K562 (cell line): Measurements from ENCODE around the gene FITM1. TPM values are rescaled to one million over a fixed set of nuclear protein-coding genes. Genes with fewer than 3 reads are reported as not detected.

Experiments used
- ATAC-seq: fragments of 200-7000 bp; cut with Tn5 transposase; 3 replicates; pipeline ENCODE4 v1.9.1; 2020; ENCODE audit warnings: moderate library complexity
- BruUV-seq: library from RNA; stranded (reverse); fragments of 400-500 nt; replicated peaks from 2 replicates; lab custom pipeline; 2021; lab: Mats Ljungman, UMichigan
- CTCF ChIA-PET: fragments of 300-600 bp; formaldehyde crosslinking; extraction: SDS; loops from one replicate; lab custom pipeline; 2021; ENCODE audit warnings: low intra/inter-chr PET ratio; lab: Yijun Ruan, JAX
- POLR2A ChIA-PET: fragments of 300-600, 350-650 bp; sonication (Branson Sonifier 250); formaldehyde crosslinking; extraction: SDS; loops from one replicate; lab custom pipeline; 2021; ENCODE audit warnings: antibody characterized with exemption, inconsistent platforms; lab: Yijun Ruan, JAX
- DNase-seq, 4 experiments: peaks; one replicate each; pipeline versions ENCODE4 v3.0.0 to v3.0.0-alpha.2; 2011 to 2018; ENCODE audit warnings: low spot score in 3 of 4, mixed read lengths in 3 of 4; ENCODE audit errors: extremely low read depth in 1 of 4
- FAIRE-seq: peaks from 2 replicates; lab custom pipeline; 2011; peaks lifted over from hg19 to GRCh38; lab: Jason Lieb, UNC
- H2AFZ ChIP-seq: 2 replicates; pipeline ENCODE4 v1.6.0; 2011; ENCODE audit warnings: low read depth, low read length, control low read depth, inconsistent platforms
- H3K27ac ChIP-seq: fragments of 200-600 bp; 3 replicates; pipeline ENCODE4 v1.8.0; 2011; ENCODE audit warnings: low read depth, mild to moderate bottlenecking, control low read depth, inconsistent platforms, low read length, moderate library complexity, mixed read lengths; ENCODE audit errors: extremely low read depth
- H3K27me3 ChIP-seq, 2 experiments: fragments of 300-600 bp in 1 of 2; 2 replicates in 1 of 2; 3 replicates in 1 of 2; pipeline versions ENCODE4 v1.6.0 to v1.8.0; 2011; ENCODE audit warnings: inconsistent platforms in 2 of 2, low read length in 2 of 2, mild to moderate bottlenecking in 1 of 2, mixed read lengths in 1 of 2, moderate library complexity in 1 of 2; ENCODE audit not compliant: control insufficient read depth in 2 of 2, insufficient read depth in 2 of 2
- H3K36me3 ChIP-seq: fragments of 300-600 bp; 3 replicates; pipeline ENCODE4 v1.8.0; 2011; ENCODE audit warnings: mild to moderate bottlenecking, low read length, inconsistent platforms; ENCODE audit not compliant: control insufficient read depth, insufficient read depth
- H3K4me1 ChIP-seq, 2 experiments: fragments of 200-600 bp in 1 of 2; replicated peaks in 1 of 2; 2 replicates in 1 of 2; 3 replicates in 1 of 2; pipeline versions ENCODE4 v1.5.1 to v1.8.0; 2011; ENCODE audit warnings: inconsistent platforms in 2 of 2, low read length in 2 of 2, mild to moderate bottlenecking in 1 of 2, mixed read lengths in 1 of 2, moderate library complexity in 1 of 2; ENCODE audit not compliant: control insufficient read depth in 2 of 2, insufficient read depth in 2 of 2
- H3K4me2 ChIP-seq: 2 replicates; pipeline ENCODE4 v1.6.1; 2011; ENCODE audit warnings: low read length, control low read depth, inconsistent platforms, mixed read lengths; ENCODE audit not compliant: insufficient read depth
- H3K4me3 ChIP-seq: fragments of 200-600 bp; sonication (generic), shearing (Covaris generic); 2 replicates; pipeline ENCODE4 v1.5.1; 2016; ENCODE audit warnings: control low read depth, inconsistent platforms
- H3K79me2 ChIP-seq: fragments of 200-600 bp; 3 replicates; pipeline ENCODE4 v1.8.0; 2011; ENCODE audit warnings: low read length, inconsistent platforms; ENCODE audit not compliant: control insufficient read depth, insufficient read depth
- H3K9ac ChIP-seq, 2 experiments: 2 replicates each; pipeline versions ENCODE4 v1.6.0 to v1.6.1; 2011; ENCODE audit warnings: low read depth in 2 of 2, low read length in 2 of 2, control low read depth in 1 of 2, inconsistent platforms in 1 of 2, mild to moderate bottlenecking in 1 of 2, mixed read lengths in 1 of 2; ENCODE audit not compliant: insufficient read depth in 1 of 2
- H3K9me1 ChIP-seq: one replicate; pipeline ENCODE4 v1.6.0; 2011; ENCODE audit warnings: inconsistent platforms, mild to moderate bottlenecking, low read length, moderate library complexity; ENCODE audit not compliant: control insufficient read depth, insufficient read depth
- H3K9me3 ChIP-seq: replicated peaks from 2 replicates; pipeline ENCODE4 v1.5.1; 2011; ENCODE audit warnings: low read depth, low read length, inconsistent platforms; ENCODE audit not compliant: control insufficient read depth, insufficient read depth
- H4K20me1 ChIP-seq: replicated peaks from 2 replicates; pipeline ENCODE4 v1.6.1; 2011; ENCODE audit warnings: low read length, inconsistent platforms, mixed read lengths; ENCODE audit not compliant: control insufficient read depth, insufficient read depth
- BHLHE40 ChIP-seq: IDR thresholded peaks from 2 replicates; pipeline ENCODE4 v1.6.1; 2011; ENCODE audit warnings: low read length, improper control_type of control experiment
- EP400 ChIP-seq: fragments of 450-650 bp; IDR thresholded peaks from 2 replicates; pipeline ENCODE4 v1.6.1; 2017; ENCODE audit warnings: antibody characterized with exemption, mild to moderate bottlenecking, moderate library complexity
- ERF ChIP-seq: fragments of 450-650 bp; formaldehyde crosslinking; IDR thresholded peaks from 2 replicates; pipeline ENCODE4 v1.4.0; 2020; ENCODE audit warnings: mild to moderate bottlenecking, mixed read lengths
- HNRNPL ChIP-seq: fragments of 200-400 bp; formaldehyde crosslinking; IDR thresholded peaks from 2 replicates; pipeline ENCODE4 v1.6.1; 2017; ENCODE audit warnings: low read depth, mild to moderate bottlenecking, low read length
- NEUROD1 ChIP-seq: fragments of 150-350 bp; IDR thresholded peaks from 2 replicates; pipeline ENCODE4 v1.6.1; 2014; ENCODE audit warnings: borderline replicate concordance, low read length, low read depth; ENCODE audit not compliant: partially characterized antibody
- PCBP1 ChIP-seq: fragments of 200-400 bp; formaldehyde crosslinking; IDR thresholded peaks from 2 replicates; pipeline ENCODE4 v1.6.1; 2018; ENCODE audit warnings: mild to moderate bottlenecking, low read depth, low read length; ENCODE audit not compliant: poor library complexity, severe bottlenecking
- RBM25 ChIP-seq: fragments of 200-400 bp; formaldehyde crosslinking; IDR thresholded peaks from 2 replicates; pipeline ENCODE4 v1.6.1; 2018; ENCODE audit warnings: low read length, low read depth, moderate library complexity; ENCODE audit not compliant: severe bottlenecking
- ZNF133 ChIP-seq: fragments of 250-450 bp; sonication (Bioruptor Pico); IDR thresholded peaks from 2 replicates; pipeline ENCODE4 v1.4.0; 2020; ENCODE audit warnings: mild to moderate bottlenecking
- WGBS: fragments of 100-300 bp; shearing (Covaris generic); methylation state at CpG from one replicate; pipeline ENCODE4 v1.1.6; 2016; ENCODE audit warnings: low coverage, mixed read lengths; ENCODE audit not compliant: insufficient coverage; ENCODE audit errors: missing lambda C conversion rate; 5-methylcytosine and 5-hydroxymethylcytosine counted together
- in situ Hi-C: fragments of 300-500 bp; cut with MboI; formaldehyde crosslinking; loops from 4 replicates; pipeline ENCODE4 v1.15.0; 2018; ENCODE audit warnings: inconsistent platforms, mixed read lengths
- intact Hi-C: fragments of 100-400 bp; cut with micrococcal nuclease; formaldehyde crosslinking; loops from 2 replicates; pipeline ENCODE4 v1.14.2; 2022
- polyA plus RNA-seq, 8 experiments: library from polyadenylated mRNA; depleted of rRNA in 4 of 8; stranded (reverse) in 5 of 8; unstranded in 3 of 8; fragments of >200 nt; fragmentation: Nextera tagmentation in 2 of 8; fragmentation: Illumina TruSeq in 1 of 8; extraction: Ambion mirVana in 2 of 8; extraction: Trizol in 1 of 8; gene quantifications; 2 replicates each; pipeline versions ENCODE4 v1.2.1 to v1.2.3, GENCODE V29; 2011 to 2014; ENCODE audit warnings: inconsistent platforms in 1 of 8, missing spikeins in 1 of 8
- total RNA-seq, 7 experiments: library from RNA; depleted of rRNA in 6 of 7; stranded (reverse); fragments of >200 nt in 6 of 7; fragmentation: Illumina TruSeq in 2 of 7; extraction: Trizol in 2 of 7; gene quantifications; 2 replicates each; pipeline versions ENCODE4 v1.2.1 to v1.2.3, GENCODE V29; 2011 to 2021; ENCODE audit warnings: low replicate concordance in 1 of 7
- TF ChIP-seq, protein P1 (sequence below): conservative IDR thresholded peaks from 2 replicates; pipeline ENCODE4 v1.6.1; 2011; ENCODE audit warnings: low read depth, mild to moderate bottlenecking, low read length; ENCODE audit not compliant: control insufficient read depth
- TF ChIP-seq, protein P2 (sequence below), 2 experiments: IDR thresholded peaks in 1 of 2; conservative IDR thresholded peaks in 1 of 2; 2 replicates each; pipeline ENCODE4 v1.6.1; 2016; ENCODE audit warnings: low read depth in 2 of 2, mild to moderate bottlenecking in 1 of 2, missing compliant biosample characterization in 1 of 2, missing genetic modification characterization in 1 of 2, moderate library complexity in 1 of 2

FITM1 gene
- total and polyA plus RNA-seq, 9 of the 15 experiments (the other 6 are each of a cell fraction or from before 2014, with no cell fraction given) = 0.09 to 0.20 TPM; not detected in 7

DNA sequence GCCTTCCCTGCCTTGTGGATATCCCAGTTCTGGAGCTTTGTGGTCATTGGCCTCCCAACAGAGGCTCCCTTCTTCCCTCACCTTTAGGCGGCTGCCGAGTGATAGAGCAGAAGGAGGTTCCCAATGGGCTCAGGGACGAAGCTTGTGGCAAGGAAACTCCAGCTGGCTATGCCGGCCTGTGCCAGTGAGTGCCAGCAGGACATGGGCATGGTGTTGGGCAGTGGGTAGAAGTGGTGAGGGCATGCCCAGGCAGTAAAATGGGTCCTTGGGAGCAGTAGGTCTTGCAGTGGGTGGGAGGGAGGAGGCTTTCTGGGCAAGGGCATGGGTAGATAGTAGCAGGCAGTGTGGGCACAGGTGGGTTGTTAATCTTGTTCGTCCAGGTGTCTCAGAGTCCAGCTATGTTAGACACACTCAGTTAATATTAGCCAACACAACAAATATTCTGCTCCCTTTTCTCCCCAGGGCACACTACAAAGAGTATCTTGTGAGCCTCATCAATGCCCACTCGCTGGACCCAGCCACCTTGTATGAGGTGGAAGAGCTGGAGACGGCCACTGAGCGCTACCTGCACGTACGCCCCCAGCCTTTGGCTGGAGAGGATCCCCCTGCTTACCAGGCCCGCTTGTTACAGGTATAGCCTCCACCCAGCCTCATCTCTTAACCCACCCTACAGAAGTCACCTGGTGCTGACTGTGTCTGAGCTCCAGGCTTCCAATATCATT lies 29.5 kb downstream of the FITM1 start:
- CTCF ChIA-PET = interaction anchor here (0.8 kb wide), 1 partner anchor 146 kb away, joined by 4 read pairs; no protein-coding TSS in a partner anchor
- no peak overlapping the region for H3K9ac ChIP-seq
- WGBS = 93% methylated on average over 6 of the region's 11 CpGs

DNA sequence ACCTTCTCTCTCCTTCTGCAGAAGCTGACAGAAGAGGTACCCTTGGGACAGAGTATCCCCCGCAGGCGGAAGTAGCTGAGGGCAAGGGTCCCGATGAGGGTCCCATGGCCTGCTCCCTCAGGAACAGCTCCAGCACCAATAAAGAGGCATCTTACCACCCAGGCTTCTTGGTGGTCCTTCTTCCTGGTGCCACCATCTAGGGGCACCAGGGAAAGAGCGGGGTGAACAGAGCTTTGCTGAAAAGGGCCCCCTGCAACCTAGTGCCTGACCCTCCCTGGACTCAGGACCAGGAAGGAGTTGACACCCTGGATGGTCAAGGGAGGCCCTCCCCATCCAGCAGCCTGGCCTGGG lies 30.0 kb downstream of the FITM1 start:
- Histone ChIP-seq H2AFZ (no peak overlapping the region), H3K9me1 (no peaks in the 10 kb centered on the region), H3K27me3 (no peaks in the 10 kb centered on the region), H3K79me2 (peaks cover 10% of the 10 kb centered on the region; the same call in 2 of the 3 replicates), H3K9me3 (no peaks in the 10 kb centered on the region), H3K4me2 (peak overlapping the region; percentile 37; the same call in 1 of the 2 replicates), H3K27ac (peak overlapping the region; percentile 35; the same call in 1 of the 3 replicates), H3K4me1 (peaks cover 10 to 23% of the 10 kb centered on the region in 2 experiments; a peak in 4 of 5 replicates), H3K36me3 (peaks cover 70% of the 10 kb centered on the region; the same call in 2 of the 3 replicates), H3K4me3 (no peak overlapping the region), H3K9ac (no peak overlapping the region), H4K20me1 (no peaks in the 10 kb centered on the region)
- ChIA-PET CTCF (interaction anchor here (0.8 kb wide), 1 partner anchor 147 kb away, joined by 4 read pairs; no protein-coding TSS in a partner anchor), POLR2A (interaction anchor here (0.9 to 1.9 kb wide), 8 partner anchors 11 to 80 kb away, joined by 3 to 9 read pairs (median 4); partner anchors contain the start of genes IPO4, PCK2, PSME2 and RNF31)
- BruUV-seq = no TSS peak
- 100% methylated on average over 3 of the region's 4 CpGs for WGBS
- ATAC-seq (no peak; the same call in 2 of the 3 replicates), DNase-seq (no peak), FAIRE-seq (no peak)
- in situ Hi-C loops (no loop called here), intact Hi-C loops (no loop called here)
- TF ChIP-seq PCBP1 (no peak), NEUROD1 (no peak), RBM25 (no peak), BHLHE40 (no peak), ERF (CRISPR knock-in tag) (no peak), ZNF133 (CRISPR knock-in tag) (no peak)
- TF ChIP-seq, protein P1, sequence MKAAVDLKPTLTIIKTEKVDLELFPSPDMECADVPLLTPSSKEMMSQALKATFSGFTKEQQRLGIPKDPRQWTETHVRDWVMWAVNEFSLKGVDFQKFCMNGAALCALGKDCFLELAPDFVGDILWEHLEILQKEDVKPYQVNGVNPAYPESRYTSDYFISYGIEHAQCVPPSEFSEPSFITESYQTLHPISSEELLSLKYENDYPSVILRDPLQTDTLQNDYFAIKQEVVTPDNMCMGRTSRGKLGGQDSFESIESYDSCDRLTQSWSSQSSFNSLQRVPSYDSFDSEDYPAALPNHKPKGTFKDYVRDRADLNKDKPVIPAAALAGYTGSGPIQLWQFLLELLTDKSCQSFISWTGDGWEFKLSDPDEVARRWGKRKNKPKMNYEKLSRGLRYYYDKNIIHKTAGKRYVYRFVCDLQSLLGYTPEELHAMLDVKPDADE = no peak
- TF ChIP-seq, protein P2, sequence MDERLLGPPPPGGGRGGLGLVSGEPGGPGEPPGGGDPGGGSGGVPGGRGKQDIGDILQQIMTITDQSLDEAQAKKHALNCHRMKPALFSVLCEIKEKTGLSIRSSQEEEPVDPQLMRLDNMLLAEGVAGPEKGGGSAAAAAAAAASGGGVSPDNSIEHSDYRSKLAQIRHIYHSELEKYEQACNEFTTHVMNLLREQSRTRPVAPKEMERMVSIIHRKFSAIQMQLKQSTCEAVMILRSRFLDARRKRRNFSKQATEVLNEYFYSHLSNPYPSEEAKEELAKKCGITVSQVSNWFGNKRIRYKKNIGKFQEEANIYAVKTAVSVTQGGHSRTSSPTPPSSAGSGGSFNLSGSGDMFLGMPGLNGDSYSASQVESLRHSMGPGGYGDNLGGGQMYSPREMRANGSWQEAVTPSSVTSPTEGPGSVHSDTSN (CRISPR knock-in tag; IDR thresholded peaks at IDR 0.05; ENCODE audit: low read depth) = no peak
- TF ChIP-seq, protein P2 (tag; conservative IDR thresholded peaks at IDR 0.05; ENCODE audit: low read depth) = no peak

More for the DNA sequence above, 29.5 kb downstream of the FITM1 start:
- 0 out of 2 replicates have a peak, but pooled peaks have one; percentile 32 for TF ChIP-seq HNRNPL
- no peak for TF ChIP-seq EP400
- H3K9me3 ChIP-seq = no peaks in the 10 kb centered on the region
- FAIRE-seq = no peak
- no TSS peak for BruUV-seq
- H3K79me2 ChIP-seq = peaks cover 10% of the 10 kb centered on the region; the same call in 2 of the 3 replicates
- in situ Hi-C loops = no loop called here
- no peaks in the 10 kb centered on the region for H3K9me1 ChIP-seq
- H3K36me3 ChIP-seq = peaks cover 70% of the 10 kb centered on the region; the same call in 2 of the 3 replicates
- no peaks in the 10 kb centered on the region for H4K20me1 ChIP-seq
- H2AFZ ChIP-seq = no peak overlapping the region
- ATAC-seq = no peak
- peaks cover 10 to 23% of the 10 kb centered on the region in 2 experiments; a peak in 4 of 5 replicates for H3K4me1 ChIP-seq
- H3K4me2 ChIP-seq = 0 out of 2 replicates have a peak overlapping the region, but pooled peaks have one; percentile 37
- DNase-seq = no peak
- POLR2A ChIA-PET = interaction anchor here (0.9 to 1.0 kb wide), 2 partner anchors 13 to 19 kb away, joined by 3 to 4 read pairs; partner anchors contain the start of gene PSME2
- no peak overlapping the region for H3K27ac ChIP-seq
- H3K4me3 ChIP-seq = no peak overlapping the region
- intact Hi-C loops = no loop called here
- no peaks in the 10 kb centered on the region for H3K27me3 ChIP-seq
